Measurements from ENCODE around the gene SLC49A4.

- TF ChIP-seq EZH2phosphoT487 (conservative IDR thresholded peaks at IDR 0.05; ENCODE audit: low read length) (no peak), CTCF (IDR thresholded peaks at IDR 0.05; ENCODE audit: insufficient read depth, low read length, poor library complexity, severe bottlenecking) (no peak)
Observed at GRCh38 chr3:122864498-122864897, 69.6 kb downstream of the SLC49A4 start.

All from SU-DHL-6 (cell line).